ENCODE results near the gene ACSS1. TPM values are rescaled to one million over a fixed set of nuclear protein-coding genes. Genes with fewer than 3 reads are reported as not detected.

The ACSS1 gene
- total RNA-seq, 1 experiment from 2014 or later = 0.61 TPM

DNA sequence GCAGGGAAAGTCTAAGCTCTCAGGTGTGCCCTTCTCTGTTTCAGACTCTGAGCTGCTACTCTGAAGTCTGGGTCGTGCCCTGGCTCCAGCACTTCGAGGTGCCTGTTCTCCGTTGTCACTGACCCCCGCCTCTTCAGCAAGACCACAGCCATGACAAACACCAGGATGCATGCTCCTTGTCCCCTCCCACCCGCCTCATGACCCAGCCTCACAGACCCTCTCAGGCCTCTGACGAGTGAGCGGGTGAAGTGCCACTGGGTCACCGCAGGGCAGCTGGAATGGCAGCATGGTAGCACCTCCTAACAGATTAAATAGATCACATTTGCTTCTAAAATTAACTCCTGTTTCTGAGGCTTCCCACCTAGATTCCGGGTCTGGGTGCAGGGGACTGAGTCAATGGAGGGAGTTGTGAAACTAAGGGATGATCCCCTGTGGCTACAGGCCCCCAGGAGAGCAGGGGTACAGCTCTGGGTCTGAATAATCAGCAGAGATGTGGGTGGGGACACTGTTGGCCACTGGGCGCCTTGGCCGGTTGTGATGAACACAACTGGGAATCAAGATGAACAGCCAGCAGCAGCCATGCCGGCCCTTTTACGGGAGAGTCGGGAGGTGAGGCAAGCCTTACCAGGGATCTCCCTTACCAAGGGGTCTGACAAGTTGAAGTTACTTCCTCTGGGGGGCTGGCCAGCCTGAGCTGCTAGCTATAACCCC, 98.2 kb downstream of the ACSS1 start:
- no peaks in the 10 kb centered on the region; a peak in 1 of 5 replicates for H3K9me3 Mint-ChIP-seq
- no CpG with 5 or more reads among the region's 14 CpGs for WGBS (ENCODE audit: extremely low coverage, insufficient read length, low lambda C conversion rate)
- no peaks in the 10 kb centered on the region for H4K20me1 ChIP-seq (ENCODE audit: control insufficient read depth, insufficient read depth, insufficient read length)
- peak; percentile 17 for DNase-seq
- H3K79me2 ChIP-seq (ENCODE audit: insufficient read depth, low read length) = no peaks in the 10 kb centered on the region
- peaks cover 16 to 38% (median 22%) of the 10 kb centered on the region in 3 experiments; a peak in 6 of 7 replicates for H3K36me3 Mint-ChIP-seq (ENCODE audit: insufficient read depth in 1 of 3, low read depth in 3 of 3)
- TF ChIP-seq, protein P1, sequence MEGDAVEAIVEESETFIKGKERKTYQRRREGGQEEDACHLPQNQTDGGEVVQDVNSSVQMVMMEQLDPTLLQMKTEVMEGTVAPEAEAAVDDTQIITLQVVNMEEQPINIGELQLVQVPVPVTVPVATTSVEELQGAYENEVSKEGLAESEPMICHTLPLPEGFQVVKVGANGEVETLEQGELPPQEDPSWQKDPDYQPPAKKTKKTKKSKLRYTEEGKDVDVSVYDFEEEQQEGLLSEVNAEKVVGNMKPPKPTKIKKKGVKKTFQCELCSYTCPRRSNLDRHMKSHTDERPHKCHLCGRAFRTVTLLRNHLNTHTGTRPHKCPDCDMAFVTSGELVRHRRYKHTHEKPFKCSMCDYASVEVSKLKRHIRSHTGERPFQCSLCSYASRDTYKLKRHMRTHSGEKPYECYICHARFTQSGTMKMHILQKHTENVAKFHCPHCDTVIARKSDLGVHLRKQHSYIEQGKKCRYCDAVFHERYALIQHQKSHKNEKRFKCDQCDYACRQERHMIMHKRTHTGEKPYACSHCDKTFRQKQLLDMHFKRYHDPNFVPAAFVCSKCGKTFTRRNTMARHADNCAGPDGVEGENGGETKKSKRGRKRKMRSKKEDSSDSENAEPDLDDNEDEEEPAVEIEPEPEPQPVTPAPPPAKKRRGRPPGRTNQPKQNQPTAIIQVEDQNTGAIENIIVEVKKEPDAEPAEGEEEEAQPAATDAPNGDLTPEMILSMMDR (conservative IDR thresholded peaks at IDR 0.05) = no peak
- no peak overlapping the region for H2BK5ac ChIP-seq (ENCODE audit: insufficient read length, low read length)
- H4K8ac ChIP-seq (replicated peaks; ENCODE audit: insufficient read length, low read depth, low read length) = no peak overlapping the region
- H3K27ac ChIP-seq (ENCODE audit: insufficient read length, low read depth, low read length) = no peak overlapping the region
- no peak overlapping the region for H2AFZ ChIP-seq (ENCODE audit: low read length)
- no peak overlapping the region for H4K5ac ChIP-seq (ENCODE audit: insufficient read length, low read depth, low read length)
- H2BK20ac ChIP-seq (ENCODE audit: low read depth, low read length, poor library complexity, severe bottlenecking) = no peak overlapping the region
- no peaks in the 10 kb centered on the region for H3K79me1 ChIP-seq (ENCODE audit: insufficient read depth, low read depth, low read length, poor library complexity, severe bottlenecking)
- H3K27me3 ChIP-seq (ENCODE audit: insufficient read depth, low read length) = no peaks in the 10 kb centered on the region
- H3K4me3 Mint-ChIP-seq = no peak overlapping the region
- H3K27me3 Mint-ChIP-seq (ENCODE audit: low read depth) = no peaks in the 10 kb centered on the region
- no peak overlapping the region for H2AK5ac ChIP-seq (ENCODE audit: insufficient read length, low read length)
- no peak overlapping the region; a peak in 1 of 7 replicates for H3K27ac Mint-ChIP-seq
- H3K4ac ChIP-seq (ENCODE audit: low read depth, low read length) = no peak overlapping the region
- no peak overlapping the region for H2BK15ac ChIP-seq (ENCODE audit: low read depth, low read length)
- H2BK12ac ChIP-seq (ENCODE audit: insufficient read length, low read depth, low read length) = no peak overlapping the region
- H3K4me2 ChIP-seq (ENCODE audit: insufficient read depth, insufficient read length, low read length) = no peak overlapping the region
- no peak overlapping the region for H3K9ac ChIP-seq (ENCODE audit: extremely low read depth, insufficient read length, low read length)
- H3K56ac ChIP-seq (ENCODE audit: insufficient read length, low read depth, low read length) = no peak overlapping the region
- H3T11ph ChIP-seq (ENCODE audit: low read length) = no peak overlapping the region
- H3K14ac ChIP-seq (ENCODE audit: insufficient read depth, low read length) = no peak overlapping the region; the same call in 1 of the 2 replicates
- H3K4me1 ChIP-seq (ENCODE audit: insufficient read depth, low read length) = no peaks in the 10 kb centered on the region
- no peak overlapping the region for H2BK120ac ChIP-seq (ENCODE audit: low read depth, low read length, poor library complexity, severe bottlenecking)
- peaks cover 0 to 3% of the 10 kb centered on the region in 2 experiments; a peak in 1 of 4 replicates for H3K4me1 Mint-ChIP-seq
- H3K23me2 ChIP-seq (ENCODE audit: insufficient read length, low read depth, low read length, poor library complexity, severe bottlenecking) = no peaks in the 10 kb centered on the region
- H3K18ac ChIP-seq (ENCODE audit: insufficient read length, low read depth, low read length) = no peak overlapping the region
- no peak overlapping the region for H4K91ac ChIP-seq (ENCODE audit: insufficient read length, low read depth, low read length)
- no peak overlapping the region for H3K23ac ChIP-seq (ENCODE audit: insufficient read length, low read depth, low read length)
- H3K9me3 ChIP-seq (ENCODE audit: control insufficient read depth, low read depth, low read length) = no peaks in the 10 kb centered on the region

All from H9 (cell line).